Stimulated activated memory B cell treated with anti-CD40 and anti-IgM and Interleukin-4, amounts not matched to agents 10 μg/mL and 1 μg/mL and 100 μg/mL, for 72 hours (primary cell): ENCODE data around the gene MAT2A.

Experiments
- ATAC-seq: fragments of 150-1000 bp; cut with Tn5 transposase; 2 replicates; pipeline ENCODE4 v1.10.0; 2021
- H3K27ac Mint-ChIP-seq: one replicate; pipeline ENCODE4 v1.8.0; 2022; ENCODE audit warnings: mild to moderate bottlenecking, mixed read lengths
- H3K27me3 Mint-ChIP-seq: one replicate; pipeline ENCODE4 v1.8.0; 2022; ENCODE audit warnings: mixed read lengths
- H3K36me3 Mint-ChIP-seq: one replicate; pipeline ENCODE4 v1.8.0; 2022; ENCODE audit warnings: mixed read lengths
- H3K4me1 Mint-ChIP-seq: one replicate; pipeline ENCODE4 v1.8.0; 2022; ENCODE audit warnings: mixed read lengths
- H3K4me3 Mint-ChIP-seq: one replicate; pipeline ENCODE4 v1.8.0; 2022; ENCODE audit warnings: mild to moderate bottlenecking, moderate library complexity, mixed read lengths
- H3K9me3 Mint-ChIP-seq: one replicate; pipeline ENCODE4 v1.8.0; 2022; ENCODE audit warnings: mixed read lengths

The MAT2A gene

GRCh38 chr2:85516653-85517389 is 22.1 kb upstream of the MAT2A start:
- Mint-ChIP-seq H3K9me3 (no peaks in the 10 kb centered on the region), H3K27me3 (peaks cover 14% of the 10 kb centered on the region), H3K4me1 (peaks cover 10% of the 10 kb centered on the region), H3K36me3 (peaks cover 4% of the 10 kb centered on the region), H3K27ac (peak overlapping the region; percentile 41), H3K4me3 (no peak overlapping the region)
- ATAC-seq, result peak; percentile 64

GRCh38 chr2:85522090-85522647 is 16.8 kb upstream of the MAT2A start:
- Mint-ChIP-seq H3K27ac (no peak overlapping the region), H3K9me3 (no peaks in the 10 kb centered on the region), H3K4me3 (no peak overlapping the region), H3K4me1 (peaks cover 9% of the 10 kb centered on the region), H3K36me3 (peaks cover 1% of the 10 kb centered on the region), H3K27me3 (peaks cover 18% of the 10 kb centered on the region)
- no peak for ATAC-seq

- Mint-ChIP-seq H3K4me1 (peaks cover 7% of the 10 kb centered on the region), H3K9me3 (no peaks in the 10 kb centered on the region), H3K27me3 (peaks cover 10% of the 10 kb centered on the region), H3K36me3 (no peaks in the 10 kb centered on the region), H3K4me3 (no peak overlapping the region), H3K27ac (no peak overlapping the region)
- ATAC-seq, result no peak
These were observed 15.7 kb upstream of the MAT2A start for GRCh38 chr2:85523062-85523902.

- no peak for ATAC-seq
- Mint-ChIP-seq H3K27ac (no peak overlapping the region), H3K4me1 (peaks cover 7% of the 10 kb centered on the region), H3K4me3 (no peak overlapping the region), H3K9me3 (no peaks in the 10 kb centered on the region), H3K27me3 (peaks cover 10% of the 10 kb centered on the region), H3K36me3 (no peaks in the 10 kb centered on the region)
These were observed 15.0 kb upstream of the MAT2A start for GRCh38 chr2:85523903-85524335.

GRCh38 chr2:85524336-85524908 is 14.5 kb upstream of the MAT2A start:
- Mint-ChIP-seq H3K27ac (no peak overlapping the region), H3K9me3 (no peaks in the 10 kb centered on the region), H3K4me1 (peaks cover 7% of the 10 kb centered on the region), H3K27me3 (peaks cover 10% of the 10 kb centered on the region), H3K4me3 (no peak overlapping the region), H3K36me3 (no peaks in the 10 kb centered on the region)
- ATAC-seq, result peak; percentile 54

GRCh38 chr2:85525029-85525428 is 13.9 kb upstream of the MAT2A start:
- Mint-ChIP-seq H3K36me3 (no peaks in the 10 kb centered on the region), H3K4me1 (peaks cover 7% of the 10 kb centered on the region), H3K27ac (no peak overlapping the region), H3K4me3 (no peak overlapping the region), H3K9me3 (no peaks in the 10 kb centered on the region), H3K27me3 (peaks cover 10% of the 10 kb centered on the region)
- no peak for ATAC-seq

GRCh38 chr2:85525567-85525966 is 13.4 kb upstream of the MAT2A start:
- H3K36me3 Mint-ChIP-seq, result no peaks in the 10 kb centered on the region
- no peak overlapping the region for H3K4me3 Mint-ChIP-seq
- peaks cover 10% of the 10 kb centered on the region for H3K27me3 Mint-ChIP-seq
- no peaks in the 10 kb centered on the region for H3K9me3 Mint-ChIP-seq
- peaks cover 7% of the 10 kb centered on the region for H3K4me1 Mint-ChIP-seq
- ATAC-seq, result no peak
- H3K27ac Mint-ChIP-seq, result no peak overlapping the region

GRCh38 chr2:85527787-85528186 is 11.2 kb upstream of the MAT2A start:
- Mint-ChIP-seq H3K9me3 (no peaks in the 10 kb centered on the region), H3K27ac (no peak overlapping the region), H3K36me3 (no peaks in the 10 kb centered on the region), H3K4me1 (peaks cover 7% of the 10 kb centered on the region), H3K27me3 (peaks cover 10% of the 10 kb centered on the region), H3K4me3 (no peak overlapping the region)
- no peak for ATAC-seq

GRCh38 chr2:85528355-85528754 is 10.6 kb upstream of the MAT2A start:
- H3K27me3 Mint-ChIP-seq, result peaks cover 10% of the 10 kb centered on the region
- H3K27ac Mint-ChIP-seq, result no peak overlapping the region
- H3K36me3 Mint-ChIP-seq, result no peaks in the 10 kb centered on the region
- no peak for ATAC-seq
- no peak overlapping the region for H3K4me3 Mint-ChIP-seq
- no peaks in the 10 kb centered on the region for H3K9me3 Mint-ChIP-seq
- peaks cover 7% of the 10 kb centered on the region for H3K4me1 Mint-ChIP-seq

- H3K4me1 Mint-ChIP-seq, result peaks cover 5% of the 10 kb centered on the region
- H3K4me3 Mint-ChIP-seq, result no peak overlapping the region
- no peaks in the 10 kb centered on the region for H3K36me3 Mint-ChIP-seq
- H3K9me3 Mint-ChIP-seq, result no peaks in the 10 kb centered on the region
- no peak overlapping the region for H3K27ac Mint-ChIP-seq
- H3K27me3 Mint-ChIP-seq, result peaks cover 10% of the 10 kb centered on the region
- ATAC-seq, result no peak
These were observed 9.2 kb upstream of the MAT2A start for GRCh38 chr2:85529809-85530208.

- no peak overlapping the region for H3K27ac Mint-ChIP-seq
- no peaks in the 10 kb centered on the region for H3K9me3 Mint-ChIP-seq
- no peak overlapping the region for H3K4me3 Mint-ChIP-seq
- H3K4me1 Mint-ChIP-seq, result peaks cover 6% of the 10 kb centered on the region
- peaks cover 6% of the 10 kb centered on the region for H3K27me3 Mint-ChIP-seq
- ATAC-seq, result no peak
- no peaks in the 10 kb centered on the region for H3K36me3 Mint-ChIP-seq
These were observed 7.4 kb upstream of the MAT2A start for GRCh38 chr2:85531589-85531988.

GRCh38 chr2:85534099-85534498 is 4.9 kb upstream of the MAT2A start:
- Mint-ChIP-seq H3K27ac (peak overlapping the region; percentile 58), H3K36me3 (no peaks in the 10 kb centered on the region), H3K9me3 (no peaks in the 10 kb centered on the region), H3K4me1 (peaks cover 15% of the 10 kb centered on the region), H3K27me3 (no peaks in the 10 kb centered on the region), H3K4me3 (no peak overlapping the region)
- no peak for ATAC-seq

GRCh38 chr2:85534881-85535280 is 4.1 kb upstream of the MAT2A start:
- peaks cover 3% of the 10 kb centered on the region for H3K36me3 Mint-ChIP-seq
- no peaks in the 10 kb centered on the region for H3K27me3 Mint-ChIP-seq
- no peak overlapping the region for H3K4me3 Mint-ChIP-seq
- no peaks in the 10 kb centered on the region for H3K9me3 Mint-ChIP-seq
- ATAC-seq, result no peak
- peak overlapping the region; percentile 58 for H3K27ac Mint-ChIP-seq
- peaks cover 15% of the 10 kb centered on the region for H3K4me1 Mint-ChIP-seq

GRCh38 chr2:85536479-85536878 is 2.5 kb upstream of the MAT2A start:
- H3K27me3 Mint-ChIP-seq, result no peaks in the 10 kb centered on the region
- no peak for ATAC-seq
- peaks cover 13% of the 10 kb centered on the region for H3K36me3 Mint-ChIP-seq
- peaks cover 29% of the 10 kb centered on the region for H3K4me1 Mint-ChIP-seq
- no peaks in the 10 kb centered on the region for H3K9me3 Mint-ChIP-seq
- H3K27ac Mint-ChIP-seq, result no peak overlapping the region
- no peak overlapping the region for H3K4me3 Mint-ChIP-seq
